HCT116 (cell line): ENCODE data around the gene LRP2BP.

Experiments
- ATF3 ChIP-seq: IDR thresholded peaks from 2 replicates; pipeline ENCODE4 v1.6.1; 2012
- CEBPB ChIP-seq: IDR thresholded peaks from 2 replicates; pipeline ENCODE4 v1.6.1; 2012; ENCODE audit warnings: low read depth
- CTCF ChIP-seq, 3 experiments: fragments of 200-600 bp in 1 of 3; sonication (generic) in 1 of 3; IDR thresholded peaks in 2 of 3; conservative IDR thresholded peaks in 1 of 3; 2 replicates each; pipeline ENCODE4 v1.5.1; 2012 to 2017; ENCODE audit warnings: low read depth in 2 of 3, low read length in 2 of 3, antibody characterized with exemption in 1 of 3, borderline replicate concordance in 1 of 3, control low read depth in 1 of 3, mild to moderate bottlenecking in 1 of 3, mixed read lengths in 1 of 3, mixed run types in 1 of 3, moderate library complexity in 1 of 3; ENCODE audit not compliant: insufficient read depth in 1 of 3
- EZH2 ChIP-seq: fragments of 200-600 bp; sonication (generic); IDR thresholded peaks from 2 replicates; pipeline ENCODE4 v1.6.1; 2017; ENCODE audit warnings: antibody characterized with exemption, mixed run types
- EZH2phosphoT487 ChIP-seq: fragments of 200-600 bp; IDR thresholded peaks from 2 replicates; pipeline ENCODE4 v1.6.1; 2018; ENCODE audit warnings: antibody characterized with exemption, borderline replicate concordance
- FOSL1 ChIP-seq: IDR thresholded peaks from 2 replicates; pipeline ENCODE4 v1.6.1; 2012; ENCODE audit warnings: low read depth
- POLR2A ChIP-seq: IDR thresholded peaks from 2 replicates; pipeline ENCODE4 v1.7.0; 2011; ENCODE audit warnings: borderline replicate concordance; ENCODE audit not compliant: insufficient read depth, insufficient read length; ENCODE audit errors: extremely low read depth
- POLR2AphosphoS5 ChIP-seq: IDR thresholded peaks from 2 replicates; pipeline ENCODE4 v1.6.1; 2011; ENCODE audit warnings: mild to moderate bottlenecking, low read depth, low read length, moderate library complexity
- REST ChIP-seq: IDR thresholded peaks from 2 replicates; pipeline ENCODE4 v1.6.1; 2012; ENCODE audit warnings: low read depth
- TCF7L2 ChIP-seq: IDR thresholded peaks from 2 replicates; pipeline ENCODE4 v1.7.0; 2011; ENCODE audit warnings: borderline replicate concordance, inconsistent platforms; ENCODE audit not compliant: insufficient read depth, insufficient read length; ENCODE audit errors: extremely low read depth
- ZNF274 ChIP-seq: fragments of 200-500 bp; sonication (Bioruptor generic); IDR thresholded peaks from 2 replicates; pipeline ENCODE4 v1.6.1; 2014; ENCODE audit warnings: mild to moderate bottlenecking, low read depth, low read length, inconsistent platforms

GRCh38 chr4:185328586-185328985 lies 67.1 kb downstream of the LRP2BP start:
- TF ChIP-seq TCF7L2 = no peak
- no peak for TF ChIP-seq CTCF (IDR thresholded peaks at IDR 0.05 in 2 of 3, conservative IDR thresholded peaks at IDR 0.05 in 1 of 3; ENCODE audit: borderline replicate concordance in 1 of 3, insufficient read depth in 1 of 3, low read depth in 2 of 3, low read length in 2 of 3)
- no peak for TF ChIP-seq POLR2A
- TF ChIP-seq FOSL1 = no peak
- TF ChIP-seq EZH2phosphoT487 = no peak
- no peak for TF ChIP-seq REST
- no peak for TF ChIP-seq EZH2
- no peak for TF ChIP-seq CEBPB
- no peak for TF ChIP-seq ZNF274
- TF ChIP-seq ATF3 = no peak
- no peak for TF ChIP-seq POLR2AphosphoS5
